ENCODE data around the gene TRIOBP. TPM values are rescaled to one million over a fixed set of nuclear protein-coding genes. Genes with fewer than 3 reads are reported as not detected.
A peak's percentile ranks its signal among the peaks of the same experiment; 100 is the strongest.

Gene TRIOBP
- total and polyA plus RNA-seq, 2 of the 13 experiments (the other 11 are each of a cell fraction or from before 2014, with no cell fraction given) = 6.1 to 15.4 TPM

GRCh38 chr22:37758694-37759093 is 61.8 kb downstream of the TRIOBP start (continued):
- TF ChIP-seq HNF1B (CRISPR knock-in tag; IDR thresholded peaks at IDR 0.05) = 0 out of 2 replicates have a peak, but pooled peaks have one; percentile 13
- no peak for TF ChIP-seq ARHGAP35 (CRISPR knock-in tag; IDR thresholded peaks at IDR 0.05; ENCODE audit: borderline replicate concordance)
- peak; percentile 88 for TF ChIP-seq RARA (CRISPR knock-in tag; IDR thresholded peaks at IDR 0.05)
- no peak for TF ChIP-seq ZNF746 (CRISPR knock-in tag; IDR thresholded peaks at IDR 0.05)
- peak; percentile 32; the same call in 1 of the 2 replicates for TF ChIP-seq MED1 (CRISPR knock-in tag; IDR thresholded peaks at IDR 0.05)
- TF ChIP-seq IKZF5 (CRISPR knock-in tag; IDR thresholded peaks at IDR 0.05) = no peak
- TF ChIP-seq ETV5 (CRISPR knock-in tag; IDR thresholded peaks at IDR 0.05; ENCODE audit: borderline replicate concordance) = peak; percentile 48; the same call in 1 of the 2 replicates
- TF ChIP-seq ZNF629 (CRISPR knock-in tag; conservative IDR thresholded peaks at IDR 0.05) = peak; percentile 63
- TF ChIP-seq MZF1 (CRISPR knock-in tag; IDR thresholded peaks at IDR 0.05; ENCODE audit: borderline replicate concordance) = no peak
- no peak for TF ChIP-seq ZNF644 (CRISPR knock-in tag; IDR thresholded peaks at IDR 0.05; ENCODE audit: low read depth)
- peak; percentile 26; the same call in 1 of the 2 replicates for TF ChIP-seq HMG20A (CRISPR knock-in tag; IDR thresholded peaks at IDR 0.05; ENCODE audit: borderline replicate concordance)
- 0 out of 2 replicates have a peak, but pooled peaks have one; percentile 20 for TF ChIP-seq ZMAT3 (CRISPR knock-in tag; conservative IDR thresholded peaks at IDR 0.05)
- TF ChIP-seq ZFAT (CRISPR knock-in tag; conservative IDR thresholded peaks at IDR 0.05) = no peak
- peak; percentile 16; the same call in 1 of the 2 replicates for TF ChIP-seq SOX5 (CRISPR knock-in tag; IDR thresholded peaks at IDR 0.05; ENCODE audit: borderline replicate concordance)
- no peak for TF ChIP-seq CENPT (CRISPR knock-in tag; IDR thresholded peaks at IDR 0.05; ENCODE audit: low read depth)
- no peak for TF ChIP-seq ZNF30 (CRISPR knock-in tag; IDR thresholded peaks at IDR 0.05)
- TF ChIP-seq ZSCAN12 (CRISPR knock-in tag; IDR thresholded peaks at IDR 0.05) = no peak
- TF ChIP-seq FOSL2 (CRISPR knock-in tag; IDR thresholded peaks at IDR 0.05) = 0 out of 2 replicates have a peak, but pooled peaks have one; percentile 9
- peak; percentile 92 for TF ChIP-seq RXRA (CRISPR knock-in tag; IDR thresholded peaks at IDR 0.05)
- TF ChIP-seq THYN1 (CRISPR knock-in tag; IDR thresholded peaks at IDR 0.05; ENCODE audit: borderline replicate concordance, low read depth) = no peak
- TF ChIP-seq BCL6 (CRISPR knock-in tag; IDR thresholded peaks at IDR 0.05) = peak; percentile 95
- TF ChIP-seq FOXA1 (IDR thresholded peaks at IDR 0.05) = no peak
- peak; percentile 27; the same call in 1 of the 2 replicates for TF ChIP-seq FOXA1 (CRISPR knock-in tag; IDR thresholded peaks at IDR 0.05)
- no peak for TF ChIP-seq ZNF891 (CRISPR knock-in tag; IDR thresholded peaks at IDR 0.05)
- peak; percentile 43; the same call in 1 of the 2 replicates for TF ChIP-seq SAP130 (CRISPR knock-in tag; IDR thresholded peaks at IDR 0.05; ENCODE audit: low read depth)
